Thyroid gland (tissue), 4 donors: ENCODE measurements around the gene ADCYAP1.

Experiments used
- CTCF ChIP-seq, 6 experiments: fragments of 200-600 bp in 3 of 6; fragments of 450-650 bp in 3 of 6; sonication (generic) in 3 of 6; IDR thresholded peaks; one replicate each; pipeline ENCODE4 v1.5.1; 2016 to 2019; ENCODE audit warnings: antibody characterized with exemption in 6 of 6, mild to moderate bottlenecking in 2 of 6, inconsistent platforms in 1 of 6, moderate library complexity in 1 of 6
- POLR2A ChIP-seq, 2 donors: fragments of 450-650 bp; IDR thresholded peaks; one replicate each; pipeline ENCODE4 v1.6.1; 2017; ENCODE audit warnings: antibody characterized with exemption in 2 of 2, mild to moderate bottlenecking in 2 of 2, moderate library complexity in 1 of 2

- TF ChIP-seq CTCF (IDR thresholded peaks at IDR 0.05) (no peak), POLR2A (IDR thresholded peaks at IDR 0.05) (no peak)
These were observed 6.4 kb downstream of the ADCYAP1 start for GRCh38 chr18:911025-911424.
